GM21717 (cell line): ENCODE results near the gene LRRC46.

ENCODE experiments used
- ATAC-seq: cut with Tn5 transposase; IDR thresholded peaks from one replicate; pipeline ENCODE4 v1.9.1; 2021; ENCODE audit warnings: mild to moderate bottlenecking, moderate library complexity; ENCODE audit not compliant: unreplicated experiment

LRRC46 gene

GRCh38 chr17:47875011-47875985, 43.8 kb downstream of the LRRC46 start:
- ATAC-seq: no peak

- ATAC-seq: no peak
These were observed 46.0 kb downstream of the LRRC46 start for GRCh38 chr17:47877368-47878034.

DNA sequence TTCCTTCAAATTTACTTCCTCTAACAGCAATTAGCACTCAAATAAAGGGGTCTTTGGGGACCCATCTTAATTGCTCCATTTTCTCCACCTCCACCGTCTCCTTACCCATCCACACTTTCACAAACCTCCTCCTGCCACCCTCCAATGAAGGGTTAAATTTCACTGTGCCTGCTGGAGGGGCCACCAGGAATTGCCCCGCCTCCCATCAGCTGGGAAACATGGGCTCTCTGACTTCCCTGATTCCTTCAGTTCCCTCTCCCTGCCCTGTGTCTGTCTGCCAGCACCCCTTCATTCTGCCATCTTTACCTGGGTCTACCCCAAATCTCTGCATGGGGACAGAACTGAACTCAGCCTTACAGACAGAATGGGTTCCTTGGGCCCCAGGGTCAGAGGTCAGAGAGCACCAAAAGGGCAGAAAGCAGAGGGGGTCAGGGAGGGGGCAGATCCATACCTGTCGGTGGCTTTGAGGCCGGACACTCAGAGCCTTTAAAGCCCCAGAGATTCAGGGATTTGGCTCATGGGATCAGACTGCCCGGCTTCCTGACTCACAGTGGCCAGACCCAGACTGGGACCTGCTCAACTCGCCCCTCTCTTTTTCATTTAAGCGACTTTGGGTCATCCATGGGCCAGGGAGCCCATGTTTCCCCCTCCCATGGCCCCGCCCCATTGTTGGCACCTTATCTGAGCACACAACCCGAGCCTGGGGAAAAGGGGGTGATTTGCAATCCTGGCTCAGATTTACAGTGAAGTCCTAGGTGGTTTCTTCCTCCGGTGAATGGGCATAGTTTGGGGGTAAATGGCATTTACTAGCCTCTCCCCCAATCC, 46.9 kb downstream of the LRRC46 start:
- no peak for ATAC-seq

GRCh38 chr17:47879028-47879585, 47.6 kb downstream of the LRRC46 start:
- ATAC-seq: no peak

- no peak for ATAC-seq
These were observed 48.4 kb downstream of the LRRC46 start for GRCh38 chr17:47879776-47880454.

DNA sequence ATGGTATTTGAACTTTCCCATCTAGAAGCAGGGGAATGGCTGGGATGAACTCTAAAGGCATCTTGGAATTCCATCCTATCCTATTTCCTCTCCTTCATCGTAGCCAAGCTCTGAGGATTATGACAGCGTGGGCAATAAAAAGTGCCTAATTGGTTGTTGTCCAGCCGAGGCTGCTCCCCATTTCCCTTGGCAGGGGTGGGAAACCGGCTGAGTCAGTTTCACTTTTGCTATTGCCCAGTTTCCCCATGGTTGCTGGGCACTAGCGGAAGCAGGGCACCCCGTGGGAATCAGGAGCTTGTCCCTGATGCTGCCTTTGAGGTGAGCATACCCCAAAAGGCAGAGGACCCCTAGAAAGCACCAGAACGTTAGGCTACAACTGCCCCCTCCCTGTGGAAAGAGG, 50.8 kb downstream of the LRRC46 start:
- no peak for ATAC-seq

DNA sequence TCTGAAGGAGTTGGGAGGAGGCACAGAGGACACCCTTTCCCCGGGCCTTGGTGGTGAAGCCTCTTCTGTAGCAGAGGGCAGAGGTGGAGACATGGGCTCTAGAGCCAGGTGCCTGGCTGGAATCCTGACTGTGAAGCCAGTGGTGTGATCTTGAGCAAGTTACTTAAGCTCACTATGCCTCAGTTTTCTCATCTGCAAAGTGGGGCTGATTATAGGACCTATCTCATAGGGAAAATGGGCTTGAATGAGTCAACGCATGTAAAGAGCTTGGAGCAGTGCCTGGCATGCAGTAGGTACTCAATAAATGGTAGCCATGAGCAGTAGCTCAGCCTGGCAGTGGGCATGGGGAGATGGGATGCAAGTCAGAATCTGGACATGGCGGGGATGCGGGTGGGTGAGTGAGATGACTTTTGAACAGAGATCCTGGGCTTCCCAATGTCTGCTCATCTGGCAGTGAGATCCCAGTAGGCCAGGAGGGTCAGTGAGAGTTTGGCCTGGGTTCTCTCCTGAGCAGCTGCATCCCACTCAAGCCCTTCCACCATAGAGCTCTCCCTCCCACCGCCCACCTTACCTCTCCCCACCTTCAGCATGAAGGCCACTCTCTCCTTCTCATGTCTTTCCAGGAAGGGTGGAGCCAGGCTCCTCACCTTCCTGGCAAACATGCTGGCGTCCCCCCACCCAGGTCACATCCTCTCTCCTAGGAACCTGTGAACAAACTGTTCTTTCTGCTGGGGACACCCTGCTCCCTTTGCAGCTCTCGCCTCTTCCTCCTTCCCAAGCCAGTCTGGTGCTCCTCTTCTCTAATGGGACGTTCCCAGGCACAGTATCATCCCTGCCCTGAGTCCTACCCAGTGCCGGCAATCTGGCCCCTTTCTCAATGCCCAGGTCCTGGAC, 51.5 kb downstream of the LRRC46 start:
- ATAC-seq: no peak

DNA sequence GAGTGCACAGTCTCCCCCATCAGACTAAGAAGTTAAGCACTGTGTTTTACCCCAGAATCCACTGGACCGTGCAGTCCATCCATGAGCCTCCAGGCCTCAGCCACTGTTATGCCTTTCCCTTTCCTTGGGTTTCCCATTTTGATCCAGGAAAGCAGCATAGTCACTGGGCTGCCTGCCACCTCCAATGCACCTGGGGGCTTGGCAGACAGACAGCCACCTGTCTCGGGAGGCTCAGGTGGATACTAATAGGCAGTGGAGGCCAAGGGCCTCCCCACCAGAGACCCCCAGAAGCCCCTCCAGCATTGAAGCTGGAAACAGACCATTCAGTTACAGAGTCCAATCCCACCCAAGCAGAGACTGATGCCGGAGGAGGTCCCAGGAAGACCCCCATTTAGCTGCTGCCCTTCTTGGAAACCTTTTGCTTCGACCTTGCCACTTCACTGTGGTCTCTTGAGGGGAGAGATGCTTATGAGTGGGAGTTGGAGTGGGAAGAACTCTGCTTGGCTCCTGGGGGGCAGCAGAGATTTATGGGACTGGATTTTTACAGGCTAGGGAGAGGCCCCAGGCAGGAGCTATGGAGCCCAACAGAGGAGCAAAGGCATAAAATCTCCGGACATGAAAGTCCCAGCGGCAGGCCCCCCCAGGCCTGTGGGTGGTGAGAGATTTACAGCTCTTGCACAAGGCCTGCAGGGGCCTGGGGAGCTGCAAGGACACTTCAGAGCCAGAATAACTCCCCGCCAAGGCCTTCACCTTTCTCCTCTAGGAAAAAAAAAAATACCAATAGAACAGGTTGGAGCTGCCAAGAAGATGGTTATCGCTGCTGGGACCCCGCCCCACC, 52.3 kb downstream of the LRRC46 start:
- ATAC-seq: no peak

DNA sequence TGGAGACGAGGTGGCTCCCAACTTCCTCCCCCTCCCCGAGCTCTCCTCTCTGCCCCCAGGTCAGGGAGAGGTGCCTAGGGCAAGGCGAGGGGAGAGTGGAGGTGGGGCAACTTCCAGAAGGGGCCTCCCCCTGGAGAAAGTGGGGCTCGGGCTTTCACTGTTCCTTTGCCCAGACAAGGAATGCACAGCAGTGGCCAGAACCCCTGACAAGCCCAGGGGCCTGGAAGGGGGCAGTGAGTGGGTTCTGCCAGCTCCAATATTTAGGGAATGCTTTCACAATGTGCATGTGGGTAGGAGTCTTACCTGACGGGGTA, 52.9 kb downstream of the LRRC46 start:
- no peak for ATAC-seq

DNA sequence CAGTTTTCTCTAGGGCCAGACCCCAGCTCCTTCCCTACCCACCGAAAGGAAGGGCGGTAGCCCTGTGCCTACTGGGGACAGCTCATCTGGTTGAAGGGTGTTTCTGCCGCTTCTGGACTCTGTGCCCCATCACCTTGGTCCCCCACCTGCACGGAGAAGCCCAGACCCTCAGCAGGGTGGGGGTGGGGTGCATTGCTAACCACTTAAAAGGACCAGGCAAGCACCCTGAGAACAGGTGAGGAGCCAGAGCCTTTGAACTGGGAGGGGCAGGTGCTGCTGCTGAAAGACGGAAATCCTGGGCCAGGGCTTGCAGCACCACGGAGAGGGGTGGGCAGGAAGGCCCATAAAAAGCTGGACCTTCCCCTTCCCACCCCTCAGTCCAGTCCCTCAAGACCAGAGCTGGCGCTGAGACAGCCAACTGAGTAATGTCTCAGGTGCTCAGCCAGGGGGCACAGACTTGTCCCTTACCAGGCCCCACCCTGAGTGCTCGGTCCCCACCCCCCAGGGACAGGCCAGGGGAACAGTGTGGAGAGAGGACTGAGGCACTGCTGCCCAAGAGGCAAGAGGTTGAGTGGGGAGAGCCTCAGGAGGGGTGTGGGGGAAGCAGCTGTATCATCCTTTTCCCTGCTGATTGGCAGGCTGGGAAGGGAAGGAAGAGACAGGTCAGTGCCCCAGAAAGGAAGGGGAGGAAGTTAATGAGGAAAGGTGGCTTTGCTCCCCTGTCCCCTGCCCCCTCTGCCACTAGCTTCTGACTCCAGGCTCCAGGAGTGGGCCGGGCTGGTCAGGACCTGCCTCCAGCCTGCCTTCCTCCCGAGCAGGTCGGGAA, 53.6 kb downstream of the LRRC46 start:
- ATAC-seq: no peak
